GM18526 (cell line): ENCODE results near the gene CAAP1.

Experiments used
- POLR2A ChIP-seq: IDR thresholded peaks from 3 replicates; pipeline ENCODE4 v1.6.1; 2011; ENCODE audit not compliant: insufficient read length; ENCODE audit errors: extremely low read depth

Gene CAAP1

GRCh38 chr9:26863074-26863473 is 29.5 kb downstream of the CAAP1 start:
- no peak for TF ChIP-seq POLR2A

GRCh38 chr9:26856413-26857032 is 36.1 kb downstream of the CAAP1 start:
- no peak for TF ChIP-seq POLR2A

GRCh38 chr9:26850995-26851394 is 41.6 kb downstream of the CAAP1 start:
- TF ChIP-seq POLR2A: no peak

GRCh38 chr9:26833792-26834191 is 58.8 kb downstream of the CAAP1 start:
- TF ChIP-seq POLR2A: no peak

- no peak for TF ChIP-seq POLR2A
Observed at GRCh38 chr9:26814799-26815198, 77.8 kb downstream of the CAAP1 start.

- no peak for TF ChIP-seq POLR2A
Observed at GRCh38 chr9:26813247-26813646, 79.4 kb downstream of the CAAP1 start.

- no peak for TF ChIP-seq POLR2A
Observed at GRCh38 chr9:26812217-26812616, 80.4 kb downstream of the CAAP1 start.

GRCh38 chr9:26811106-26811505 is 81.5 kb downstream of the CAAP1 start:
- TF ChIP-seq POLR2A: no peak

GRCh38 chr9:26809795-26810194 is 82.8 kb downstream of the CAAP1 start:
- no peak for TF ChIP-seq POLR2A

GRCh38 chr9:26807161-26807560 is 85.4 kb downstream of the CAAP1 start:
- TF ChIP-seq POLR2A: no peak

GRCh38 chr9:26802921-26803320 is 89.7 kb downstream of the CAAP1 start:
- TF ChIP-seq POLR2A: no peak

GRCh38 chr9:26801772-26802171 is 90.8 kb downstream of the CAAP1 start:
- no peak for TF ChIP-seq POLR2A

- no peak for TF ChIP-seq POLR2A
Observed at GRCh38 chr9:26800322-26800721, 92.3 kb downstream of the CAAP1 start.

- no peak for TF ChIP-seq POLR2A
Observed at GRCh38 chr9:26791274-26791673, 101.3 kb downstream of the CAAP1 start.
